Transverse colon (tissue), 4 donors: ENCODE measurements around the gene HEBP1.

Experiments
- CTCF ChIP-seq, 5 experiments: fragments of 200-600 bp in 3 of 5; fragments of 450-650 bp in 2 of 5; sonication (generic) in 3 of 5; IDR thresholded peaks; 1 replicate in 2 of 5; 2 replicates in 3 of 5; pipeline ENCODE4 v1.5.1; 2016 to 2017; ENCODE audit warnings: antibody characterized with exemption in 5 of 5, inconsistent platforms in 3 of 5, mild to moderate bottlenecking in 2 of 5, moderate library complexity in 1 of 5
- POLR2A ChIP-seq: fragments of 450-650 bp; IDR thresholded peaks from one replicate; pipeline ENCODE4 v1.6.1; 2016; ENCODE audit warnings: antibody characterized with exemption, mild to moderate bottlenecking, moderate library complexity
- POLR2AphosphoS5 ChIP-seq, 3 donors: sonication (generic); formaldehyde crosslinking; IDR thresholded peaks; one replicate each; pipeline ENCODE4 v1.6.1; 2016; ENCODE audit warnings: antibody characterized with exemption in 3 of 3

GRCh38 chr12:13005649-13006048, 5.6 kb upstream of the HEBP1 start:
- TF ChIP-seq POLR2A: no peak
- no peak for TF ChIP-seq CTCF (IDR thresholded peaks at IDR 0.05)
- no peak for TF ChIP-seq POLR2AphosphoS5 (IDR thresholded peaks at IDR 0.05)
